ENCODE measurements around the gene CRHR1.

DNA sequence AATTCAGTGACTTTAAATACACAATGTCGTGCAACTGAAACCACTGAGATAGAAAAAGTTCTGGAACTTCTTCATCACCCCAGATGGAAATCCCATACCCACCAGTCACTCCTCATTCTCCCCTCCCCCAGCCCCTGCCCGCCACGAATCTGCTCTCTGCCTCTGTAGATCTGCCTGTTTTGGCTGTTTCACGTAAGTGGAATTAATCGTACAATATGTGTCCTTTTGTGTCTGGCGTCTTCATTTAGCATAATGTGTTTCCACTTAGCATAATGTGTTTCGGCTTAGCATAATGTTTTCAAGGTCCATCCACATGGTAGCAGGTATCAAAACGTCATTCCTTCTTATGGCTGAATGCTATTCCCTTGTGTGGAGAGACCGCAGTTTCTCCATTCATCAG lies 57.1 kb downstream of the CRHR1 start:
- TF ChIP-seq, protein P1, sequence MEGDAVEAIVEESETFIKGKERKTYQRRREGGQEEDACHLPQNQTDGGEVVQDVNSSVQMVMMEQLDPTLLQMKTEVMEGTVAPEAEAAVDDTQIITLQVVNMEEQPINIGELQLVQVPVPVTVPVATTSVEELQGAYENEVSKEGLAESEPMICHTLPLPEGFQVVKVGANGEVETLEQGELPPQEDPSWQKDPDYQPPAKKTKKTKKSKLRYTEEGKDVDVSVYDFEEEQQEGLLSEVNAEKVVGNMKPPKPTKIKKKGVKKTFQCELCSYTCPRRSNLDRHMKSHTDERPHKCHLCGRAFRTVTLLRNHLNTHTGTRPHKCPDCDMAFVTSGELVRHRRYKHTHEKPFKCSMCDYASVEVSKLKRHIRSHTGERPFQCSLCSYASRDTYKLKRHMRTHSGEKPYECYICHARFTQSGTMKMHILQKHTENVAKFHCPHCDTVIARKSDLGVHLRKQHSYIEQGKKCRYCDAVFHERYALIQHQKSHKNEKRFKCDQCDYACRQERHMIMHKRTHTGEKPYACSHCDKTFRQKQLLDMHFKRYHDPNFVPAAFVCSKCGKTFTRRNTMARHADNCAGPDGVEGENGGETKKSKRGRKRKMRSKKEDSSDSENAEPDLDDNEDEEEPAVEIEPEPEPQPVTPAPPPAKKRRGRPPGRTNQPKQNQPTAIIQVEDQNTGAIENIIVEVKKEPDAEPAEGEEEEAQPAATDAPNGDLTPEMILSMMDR (IDR thresholded peaks at IDR 0.05 in 8 of 11, conservative IDR thresholded peaks at IDR 0.05 in 3 of 11): no peak
- no peak for TF ChIP-seq POLR2A (IDR thresholded peaks at IDR 0.05)
- TF ChIP-seq POLR2AphosphoS5 (IDR thresholded peaks at IDR 0.05): no peak

Data from spleen (tissue), 7 donors.